GM19468 (cell line): ENCODE results near the gene CCDC150.
"Not testable (repeated sequence)": the region's sequence is repeated elsewhere in the genome, so short reads cannot be mapped to it uniquely, and the experiment has no call there.

Experiments
- ATAC-seq: cut with Tn5 transposase; IDR thresholded peaks from one replicate; pipeline ENCODE4 v1.9.1; 2021; ENCODE audit warnings: mild to moderate bottlenecking, moderate library complexity, moderate number of reproducible peaks; ENCODE audit not compliant: unreplicated experiment; ENCODE audit errors: extremely low read depth

CCDC150 gene

GRCh38 chr2:196702641-196703040, 63.1 kb downstream of the CCDC150 start:
- ATAC-seq, result no peak

GRCh38 chr2:196703695-196704094, 64.2 kb downstream of the CCDC150 start:
- no peak for ATAC-seq

- not testable (repeated sequence) for ATAC-seq
Measured at GRCh38 chr2:196710056-196710455, 70.5 kb downstream of the CCDC150 start.

- ATAC-seq, result no peak
Measured at GRCh38 chr2:196711625-196712024, 72.1 kb downstream of the CCDC150 start.

- ATAC-seq, result no peak
Measured at GRCh38 chr2:196712867-196713266, 73.4 kb downstream of the CCDC150 start.

GRCh38 chr2:196718419-196719109, 79.0 kb downstream of the CCDC150 start:
- no peak for ATAC-seq

- no peak for ATAC-seq
Measured at GRCh38 chr2:196719110-196719872, 79.8 kb downstream of the CCDC150 start.

GRCh38 chr2:196723571-196723970, 84.1 kb downstream of the CCDC150 start:
- ATAC-seq, result no peak

- no peak for ATAC-seq
Measured at GRCh38 chr2:196725218-196725617, 85.7 kb downstream of the CCDC150 start.

- no peak for ATAC-seq
Measured at GRCh38 chr2:196725882-196726281, 86.4 kb downstream of the CCDC150 start.

GRCh38 chr2:196729418-196729817, 89.9 kb downstream of the CCDC150 start:
- ATAC-seq, result no peak

- not testable (repeated sequence) for ATAC-seq
Measured at GRCh38 chr2:196736646-196737045, 97.1 kb downstream of the CCDC150 start.

GRCh38 chr2:196737046-196737445, 97.5 kb downstream of the CCDC150 start:
- no peak for ATAC-seq

- ATAC-seq, result no peak
Measured at GRCh38 chr2:196739031-196739430, 99.5 kb downstream of the CCDC150 start.

GRCh38 chr2:196742216-196742615, 102.7 kb downstream of the CCDC150 start:
- ATAC-seq, result no peak

GRCh38 chr2:196742685-196743084, 103.2 kb downstream of the CCDC150 start:
- no peak for ATAC-seq

GRCh38 chr2:196743165-196743564, 103.7 kb downstream of the CCDC150 start:
- ATAC-seq, result no peak

GRCh38 chr2:196745711-196746110, 106.2 kb downstream of the CCDC150 start:
- no peak for ATAC-seq

GRCh38 chr2:196747400-196747799, 107.9 kb downstream of the CCDC150 start:
- ATAC-seq, result no peak

- ATAC-seq, result no peak
Measured at GRCh38 chr2:196748123-196748522, 108.6 kb downstream of the CCDC150 start.

GRCh38 chr2:196750291-196750923, 110.9 kb downstream of the CCDC150 start:
- ATAC-seq, result no peak
